Nucleus accumbens (tissue), 56 donors: ENCODE data around the gene CACNA2D3.

ENCODE experiments used
- DNase-seq, 56 donors: peaks; one replicate each; lab custom pipeline; 2025; lab: John Stamatoyannopoulos, UW

Gene CACNA2D3

DNA sequence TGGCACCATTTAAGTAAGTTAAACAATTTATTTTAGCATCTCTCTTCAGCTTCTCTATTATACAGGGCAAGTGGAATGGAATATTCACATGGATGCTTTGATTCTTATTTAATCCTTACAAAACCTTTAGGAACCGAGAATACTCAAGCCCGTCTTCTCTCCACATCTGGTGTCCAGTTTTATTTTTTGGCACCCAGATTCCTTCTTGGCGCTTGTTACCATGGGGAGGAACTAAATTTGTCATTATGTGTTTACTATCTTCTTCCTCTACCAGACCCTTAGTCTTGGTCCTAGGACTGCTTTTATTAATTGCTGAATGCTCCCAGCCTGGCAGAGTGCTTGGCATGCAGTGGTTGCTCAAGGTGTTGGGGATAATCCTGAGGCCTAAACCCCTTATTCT is 138.8 kb downstream of the CACNA2D3 start:
- no peak for DNase-seq

DNA sequence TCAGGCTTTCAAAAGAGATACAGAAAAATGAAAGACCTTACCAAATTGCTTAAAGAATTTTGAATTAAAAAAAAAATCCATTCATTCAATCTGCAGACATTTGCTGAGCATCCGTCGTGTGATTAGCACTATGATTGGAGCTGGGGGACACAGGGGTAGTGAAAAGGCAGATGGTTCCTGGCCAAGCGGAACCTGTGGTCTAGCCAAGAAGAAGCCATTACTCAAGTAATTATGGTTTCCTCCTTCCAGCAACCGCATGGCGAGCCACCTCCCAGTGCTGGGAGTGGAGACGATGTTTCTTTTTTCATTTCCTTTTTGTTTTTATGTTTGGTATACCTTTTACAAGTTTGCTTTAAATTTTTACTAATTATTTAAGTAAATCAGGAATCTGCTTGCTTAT is 140.2 kb downstream of the CACNA2D3 start:
- no peak for DNase-seq

DNA sequence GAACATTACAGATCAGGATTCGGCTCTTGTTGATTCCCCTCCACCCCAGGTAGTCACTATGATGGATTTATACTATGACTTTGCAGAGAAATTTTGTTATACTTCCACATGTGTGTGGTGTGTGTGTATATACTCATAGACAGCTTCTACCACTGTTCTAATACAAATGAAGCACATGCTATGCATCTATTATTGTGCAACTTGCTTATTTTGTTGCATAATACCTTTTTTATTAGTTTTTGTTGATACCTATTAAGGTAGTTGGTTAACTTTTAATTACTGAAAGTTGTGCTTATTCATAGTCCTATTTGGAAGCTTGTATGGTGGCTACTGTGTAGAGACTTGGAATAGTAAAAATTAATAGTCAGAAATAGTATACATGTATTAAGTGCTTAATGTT is 140.6 kb downstream of the CACNA2D3 start:
- DNase-seq, result no peak

DNA sequence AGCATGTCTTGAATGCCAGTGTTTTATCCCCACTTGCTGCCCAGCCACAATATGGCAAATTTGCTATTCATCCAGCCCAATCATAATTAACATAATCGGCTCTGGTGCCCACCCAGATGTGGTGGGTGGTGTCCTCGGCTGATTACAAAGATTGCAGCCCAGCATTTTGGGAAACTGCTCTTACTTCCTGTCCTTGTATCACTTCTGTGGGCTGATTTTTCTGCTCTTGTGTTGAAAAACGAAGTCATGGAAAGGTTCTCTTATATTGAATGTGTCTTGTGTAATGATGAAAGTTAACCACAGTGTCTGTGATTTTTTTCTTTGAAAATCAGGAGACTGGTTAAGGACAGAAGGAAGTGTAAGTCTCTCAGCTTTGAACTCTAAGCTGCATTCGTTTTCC is 141.7 kb downstream of the CACNA2D3 start:
- DNase-seq, result no peak

DNA sequence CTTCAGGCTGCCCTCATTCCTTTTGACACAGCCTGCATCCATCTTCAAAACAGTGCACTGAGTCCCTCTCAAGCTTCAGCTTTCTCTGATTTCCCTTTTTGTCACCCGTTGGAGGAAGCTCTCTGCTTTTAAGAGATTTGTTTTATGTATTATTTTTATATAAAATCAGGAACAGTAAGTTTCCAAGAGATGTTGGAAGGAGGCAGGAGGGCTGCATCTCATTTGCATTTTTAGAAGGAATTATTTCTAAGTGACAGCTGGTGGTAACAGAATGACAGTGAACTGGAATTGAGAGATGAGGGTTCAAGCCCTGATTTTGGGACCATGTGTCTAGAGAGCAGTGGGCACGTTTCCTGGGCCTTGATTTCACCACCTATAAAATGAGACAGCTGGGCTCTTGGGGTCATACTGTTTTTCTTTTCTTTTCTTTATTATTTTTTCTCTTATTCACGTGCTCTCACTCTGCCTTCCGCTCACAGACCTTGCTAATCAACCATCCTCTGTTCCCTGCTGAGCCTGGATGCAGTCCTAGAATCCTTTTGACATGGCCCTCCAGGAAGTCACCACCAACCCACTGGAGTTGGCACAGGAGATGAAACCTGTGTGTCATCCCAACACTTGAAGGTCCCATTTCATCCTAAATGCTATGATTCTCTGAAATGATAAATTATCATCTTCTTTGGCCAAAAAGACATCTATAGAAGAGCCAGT is 148.6 kb downstream of the CACNA2D3 start:
- DNase-seq, result peak in 2 of 56 donors; percentile 4 to 7

DNA sequence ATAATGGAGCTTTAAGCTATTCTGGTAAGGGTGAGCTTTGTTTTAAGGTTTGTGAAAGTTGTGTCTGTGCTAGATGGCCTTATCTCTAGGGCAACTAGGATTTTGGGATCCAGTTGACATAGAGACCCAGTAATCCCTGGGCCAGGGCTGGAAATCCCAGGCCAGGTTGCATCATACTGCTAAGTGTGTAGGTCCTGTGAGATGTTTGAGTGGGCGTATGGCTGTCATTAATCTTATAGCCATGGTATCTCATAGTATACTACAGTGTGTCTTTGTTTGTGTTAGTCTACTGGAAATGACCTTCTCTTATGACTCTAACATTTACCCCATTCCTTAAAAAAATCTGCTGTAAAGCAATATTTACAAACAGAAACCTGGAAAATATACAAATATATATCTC is 151.4 kb downstream of the CACNA2D3 start:
- no peak for DNase-seq

DNA sequence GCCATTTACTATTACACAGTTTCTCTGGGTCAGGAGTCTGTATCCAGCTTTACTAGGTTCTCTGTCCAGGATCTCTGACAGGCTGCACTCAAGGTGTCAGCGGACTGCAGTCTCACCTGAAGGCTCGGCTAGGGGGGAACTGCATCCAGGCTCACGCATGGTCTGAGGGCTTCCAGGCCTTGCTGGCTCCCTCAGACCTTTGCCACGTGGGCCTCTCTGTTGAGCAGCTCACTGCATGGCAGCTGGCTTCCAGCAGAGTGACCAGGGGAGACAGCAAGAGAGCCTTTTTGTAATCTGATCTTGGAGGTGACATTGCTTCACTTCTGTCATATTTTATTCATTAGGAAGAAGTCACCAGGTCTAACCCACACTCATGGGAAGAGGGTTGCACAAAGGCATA is 152.3 kb downstream of the CACNA2D3 start:
- no peak for DNase-seq

DNA sequence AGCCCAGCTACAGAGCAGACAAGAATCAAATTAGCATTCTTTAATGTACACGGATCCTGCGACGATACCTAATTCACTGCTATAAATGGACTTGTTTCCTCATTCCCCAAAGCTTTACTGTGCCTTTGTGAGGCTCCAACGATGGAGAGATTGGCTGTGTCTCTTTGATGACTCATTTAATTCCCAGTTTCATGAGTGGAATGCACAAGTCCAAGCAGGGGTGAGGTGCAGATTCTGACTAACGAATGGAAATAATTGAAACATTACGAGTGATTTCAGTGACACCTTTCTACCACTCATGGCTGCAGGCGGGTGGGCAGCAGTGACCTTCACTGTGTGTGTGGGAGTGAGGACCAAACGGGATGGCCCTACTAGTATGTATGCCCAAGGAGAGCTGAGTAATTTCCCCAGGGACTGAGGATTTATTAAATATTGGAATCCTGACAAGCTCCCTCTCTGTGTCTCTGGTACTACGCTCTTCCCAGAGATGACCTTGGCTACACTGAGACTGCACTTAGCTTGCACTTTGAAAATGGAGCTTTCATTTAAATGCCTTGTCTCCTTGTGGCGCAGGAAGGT is 156.7 kb downstream of the CACNA2D3 start:
- DNase-seq, result no peak

DNA sequence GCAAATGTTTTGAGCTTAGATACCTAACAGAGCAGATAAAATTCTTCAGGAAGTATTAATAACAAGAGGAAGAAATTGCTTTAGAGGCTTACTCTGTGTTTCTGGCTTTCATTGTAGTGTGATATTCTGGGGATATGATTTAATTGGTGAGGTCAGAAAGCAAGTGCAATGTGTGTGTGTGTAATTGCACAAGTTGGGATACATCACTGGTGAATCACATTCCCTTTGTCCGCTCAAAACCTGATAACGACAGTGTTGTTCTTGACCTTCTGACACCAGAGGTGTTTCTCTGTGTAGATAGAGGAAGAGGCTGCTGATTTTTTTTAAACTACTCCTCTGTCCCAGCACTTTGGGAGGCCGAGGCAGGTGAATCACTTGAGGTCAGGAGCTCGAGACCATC is 161.1 kb downstream of the CACNA2D3 start:
- DNase-seq, result no peak

DNA sequence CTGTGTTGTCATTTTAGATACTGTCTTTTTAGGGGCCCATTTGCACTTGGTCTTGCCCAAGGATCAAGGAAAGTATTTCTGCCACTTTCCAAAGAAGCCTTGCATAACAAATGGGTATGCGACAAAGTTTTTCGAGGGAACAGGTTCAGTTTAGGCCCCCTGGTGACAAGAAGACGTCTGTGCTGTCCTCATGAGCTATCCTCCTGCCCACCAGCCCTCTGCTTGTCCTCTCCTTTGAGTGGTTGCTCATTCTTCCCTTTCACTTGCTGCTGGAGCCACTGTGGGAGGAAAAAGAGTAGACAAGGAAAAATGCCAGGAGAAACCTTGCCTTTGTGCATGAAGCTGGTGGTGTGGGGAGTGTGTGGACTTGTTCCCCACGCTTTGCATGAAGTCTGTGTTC is 171.9 kb downstream of the CACNA2D3 start:
- DNase-seq, result no peak

DNA sequence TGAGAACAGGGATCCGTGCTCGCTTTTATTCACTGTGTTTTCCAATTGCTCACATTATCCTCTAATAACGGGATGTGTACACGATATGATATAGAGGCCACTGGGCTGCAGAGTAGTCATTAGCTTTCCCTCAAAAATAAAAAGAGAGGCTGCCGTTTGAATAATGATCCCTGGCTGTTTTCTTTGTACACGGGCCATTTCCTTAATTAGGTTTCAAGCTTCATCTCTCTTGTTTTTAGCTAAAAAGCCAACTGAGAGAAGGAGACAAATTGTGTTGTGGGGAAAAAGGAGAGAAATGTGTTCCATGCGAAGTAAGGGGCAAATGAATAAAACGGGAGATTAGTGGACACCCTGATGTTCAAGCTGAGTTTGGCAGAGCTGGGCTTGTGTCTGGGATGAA is 174.2 kb downstream of the CACNA2D3 start:
- DNase-seq, result no peak

DNA sequence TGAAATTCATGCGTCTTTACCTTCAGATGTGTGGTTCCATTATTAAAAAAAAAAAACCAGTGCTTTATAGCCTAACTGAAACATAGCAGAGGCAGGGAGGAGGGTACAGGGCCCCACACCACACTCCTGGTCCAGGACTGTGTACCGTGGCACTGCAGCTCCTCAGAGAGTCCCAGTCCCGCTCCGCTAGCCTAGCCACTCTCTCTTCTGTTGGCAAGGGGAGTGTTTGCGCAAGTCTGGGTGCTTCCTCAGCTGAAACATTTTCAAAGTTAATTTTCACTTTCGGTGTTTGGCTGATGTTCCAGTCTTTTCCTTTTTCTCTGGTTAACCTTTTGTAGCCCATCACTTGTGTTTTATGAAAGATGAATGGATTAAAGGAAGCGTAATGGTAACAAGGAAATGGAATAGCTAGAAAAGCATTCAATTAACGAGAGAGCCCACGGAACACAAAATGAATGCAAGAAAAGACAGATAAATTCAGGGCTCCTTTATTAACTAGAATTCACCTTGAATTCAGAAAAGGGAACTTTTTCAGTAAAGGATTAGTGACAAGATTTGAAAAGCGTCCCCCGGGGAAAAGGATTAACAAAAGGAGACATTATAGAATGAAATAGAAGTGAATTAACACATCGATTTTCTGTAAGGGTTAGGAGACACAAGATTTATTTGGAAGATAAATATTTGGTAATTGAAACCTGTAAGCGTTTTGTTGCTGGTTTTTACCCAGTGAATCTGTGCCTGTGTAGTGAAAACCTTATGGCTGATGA is 177.0 kb downstream of the CACNA2D3 start:
- peak in 7 of 56 donors; percentile 5 to 27 (median 18) for DNase-seq

DNA sequence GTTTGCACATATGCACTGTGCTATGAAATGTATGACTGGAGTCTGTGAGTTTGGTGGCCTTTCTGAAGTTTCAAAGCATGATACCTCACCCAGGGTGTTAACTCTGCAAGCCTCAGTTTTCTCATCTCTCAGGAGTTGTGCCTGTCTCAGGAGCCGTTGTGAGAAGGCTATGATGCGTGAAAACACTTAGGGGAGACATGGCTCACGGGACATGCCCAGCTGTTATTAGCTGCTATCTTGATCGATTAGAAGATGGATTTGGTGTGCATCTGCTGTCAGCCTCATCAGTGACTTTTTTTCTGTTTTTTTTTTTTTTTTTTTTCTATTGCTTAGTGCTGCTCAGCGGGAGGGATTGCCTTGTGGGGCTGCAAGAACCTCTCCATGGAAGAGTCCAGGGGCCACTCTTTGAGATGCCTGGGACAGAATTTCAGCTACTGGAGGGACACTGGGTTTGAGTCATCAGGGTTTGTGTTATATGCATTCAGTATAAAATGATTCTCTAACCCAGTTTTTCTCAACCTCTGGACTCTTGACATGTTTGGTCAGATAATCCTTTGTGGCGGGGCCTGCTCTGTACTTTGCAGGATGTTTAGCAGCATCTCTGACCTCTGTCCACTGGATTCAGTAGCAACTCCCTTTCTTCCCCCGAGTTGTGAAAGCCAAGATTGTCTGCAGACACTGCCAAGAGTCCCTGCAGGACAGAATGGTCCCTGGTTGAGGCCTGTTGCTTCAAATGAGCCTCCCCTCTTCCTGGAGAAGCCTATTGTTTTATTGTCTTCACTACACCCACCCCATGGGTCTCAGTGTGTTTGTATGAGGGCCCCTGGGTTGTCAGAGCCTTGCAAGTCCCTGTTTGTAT is 181.4 kb downstream of the CACNA2D3 start:
- DNase-seq, result no peak

DNA sequence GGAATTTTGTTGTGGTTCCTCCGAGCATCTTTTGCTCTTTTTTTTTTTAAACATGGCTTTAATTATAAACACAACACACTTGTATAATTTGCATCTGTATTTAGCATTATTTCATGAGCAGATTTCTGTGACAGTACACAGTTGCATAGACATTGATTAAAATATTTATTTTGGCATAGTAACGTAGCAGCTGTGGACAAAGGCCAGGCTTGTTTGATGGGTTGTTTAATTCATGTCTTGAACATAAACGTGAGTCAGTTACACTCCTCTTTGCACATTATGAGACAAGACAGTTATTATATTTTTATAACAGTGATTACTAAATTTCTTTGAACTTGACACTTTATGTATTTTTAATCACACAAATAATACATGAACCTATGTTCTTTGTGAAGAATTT is 182.5 kb downstream of the CACNA2D3 start:
- no peak for DNase-seq

DNA sequence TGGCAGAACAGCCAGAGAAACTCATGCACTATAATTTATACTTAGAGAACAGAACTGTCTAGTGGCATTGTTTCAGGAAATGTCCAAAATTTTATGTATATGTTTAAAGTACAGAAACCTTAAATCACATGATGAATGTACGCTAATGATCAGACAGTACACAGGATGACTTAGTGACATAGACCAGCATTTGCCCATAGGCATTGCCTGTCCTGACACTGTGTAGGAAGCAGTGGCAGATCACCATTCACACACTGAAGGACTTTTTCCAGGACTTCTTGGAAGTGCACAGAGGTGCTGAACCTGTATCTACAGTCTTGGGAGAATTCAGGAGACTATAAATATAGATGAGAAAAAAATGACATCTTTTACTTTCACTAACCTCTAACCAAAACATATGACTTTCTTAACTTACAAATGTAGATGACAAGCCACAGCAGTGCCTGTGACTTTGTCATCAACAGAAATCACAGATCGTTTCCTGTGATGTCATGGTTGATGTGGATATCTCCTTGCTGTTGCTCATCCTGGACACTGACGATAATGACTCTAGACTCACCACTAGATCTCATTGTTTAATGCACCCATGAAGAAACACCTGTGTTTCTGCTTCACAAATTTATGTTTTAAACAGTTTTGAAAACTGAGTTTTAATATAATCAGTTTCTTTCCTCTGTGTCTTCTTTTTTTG is 183.2 kb downstream of the CACNA2D3 start:
- no peak for DNase-seq

DNA sequence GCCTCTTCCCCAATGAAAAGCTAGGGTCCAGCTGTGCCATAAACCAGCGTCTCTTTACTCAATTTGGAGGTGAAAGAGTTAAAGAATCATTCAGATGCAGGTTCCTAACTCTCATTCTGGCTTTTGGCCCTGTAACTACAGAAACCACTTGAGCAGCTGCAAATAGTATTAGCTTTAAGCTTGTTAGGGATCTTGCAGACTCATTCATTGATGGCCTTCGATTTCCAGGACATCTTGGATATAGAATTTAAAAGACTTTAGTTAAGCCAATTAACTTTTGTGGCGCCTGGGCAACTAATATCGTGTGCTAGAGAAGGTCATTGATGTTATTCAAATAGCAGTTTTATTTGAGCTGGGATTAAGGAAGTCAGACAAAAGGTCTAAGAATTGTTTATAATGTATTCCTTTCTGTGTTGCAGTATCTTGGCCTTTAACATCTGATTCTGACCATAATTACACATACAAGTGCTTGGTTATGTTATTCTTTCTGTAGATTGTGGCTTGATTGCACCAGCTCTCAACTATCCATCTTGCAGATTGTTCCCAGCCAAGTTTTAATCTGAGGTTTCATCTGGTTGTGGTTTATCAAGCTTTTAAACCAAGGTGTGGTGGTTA is 185.3 kb downstream of the CACNA2D3 start:
- no peak for DNase-seq

DNA sequence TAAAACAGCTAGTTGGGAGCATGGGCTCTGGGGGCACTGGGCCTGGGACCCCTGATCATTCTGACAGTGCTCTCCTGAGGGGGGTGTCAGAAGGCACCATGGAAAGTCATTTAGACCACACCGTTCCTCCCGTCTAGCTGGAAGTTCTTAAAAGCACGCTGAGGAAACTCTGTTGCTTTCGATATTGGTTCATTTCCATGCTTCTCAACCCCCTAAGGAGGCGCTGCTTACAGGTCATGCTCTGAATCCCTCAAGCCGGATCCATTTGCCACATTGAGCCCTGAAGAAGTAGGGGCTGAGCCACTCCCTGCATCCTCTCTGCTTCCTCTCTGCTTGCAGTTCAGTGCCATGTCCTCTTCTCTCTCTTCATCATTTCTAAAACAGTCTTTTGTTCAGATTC is 187.2 kb downstream of the CACNA2D3 start:
- no peak for DNase-seq

DNA sequence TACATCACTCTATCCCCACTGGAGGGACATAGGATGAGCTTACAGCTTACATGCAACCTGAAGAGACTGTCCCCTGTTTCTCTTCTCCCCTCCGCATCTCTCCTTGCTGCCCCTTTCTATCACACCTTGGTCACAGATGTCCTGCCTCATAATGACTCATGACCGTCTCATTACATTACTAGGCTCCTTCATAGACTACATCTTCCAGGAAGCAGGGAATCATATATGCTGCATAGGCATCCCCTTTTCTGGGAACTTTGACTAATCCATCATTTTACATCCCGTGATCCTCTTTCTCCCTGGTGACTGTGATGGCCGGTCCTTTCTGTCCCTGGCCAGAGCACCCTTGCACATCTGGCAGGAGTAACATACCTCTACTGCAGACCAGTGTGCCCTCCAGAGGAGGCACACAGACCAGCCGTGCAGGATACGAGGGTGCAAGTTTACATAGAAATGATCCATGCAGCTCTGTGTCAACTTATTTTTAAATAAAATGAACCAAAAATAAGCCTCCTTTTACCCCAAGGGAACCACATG is 188.9 kb downstream of the CACNA2D3 start:
- DNase-seq, result no peak

DNA sequence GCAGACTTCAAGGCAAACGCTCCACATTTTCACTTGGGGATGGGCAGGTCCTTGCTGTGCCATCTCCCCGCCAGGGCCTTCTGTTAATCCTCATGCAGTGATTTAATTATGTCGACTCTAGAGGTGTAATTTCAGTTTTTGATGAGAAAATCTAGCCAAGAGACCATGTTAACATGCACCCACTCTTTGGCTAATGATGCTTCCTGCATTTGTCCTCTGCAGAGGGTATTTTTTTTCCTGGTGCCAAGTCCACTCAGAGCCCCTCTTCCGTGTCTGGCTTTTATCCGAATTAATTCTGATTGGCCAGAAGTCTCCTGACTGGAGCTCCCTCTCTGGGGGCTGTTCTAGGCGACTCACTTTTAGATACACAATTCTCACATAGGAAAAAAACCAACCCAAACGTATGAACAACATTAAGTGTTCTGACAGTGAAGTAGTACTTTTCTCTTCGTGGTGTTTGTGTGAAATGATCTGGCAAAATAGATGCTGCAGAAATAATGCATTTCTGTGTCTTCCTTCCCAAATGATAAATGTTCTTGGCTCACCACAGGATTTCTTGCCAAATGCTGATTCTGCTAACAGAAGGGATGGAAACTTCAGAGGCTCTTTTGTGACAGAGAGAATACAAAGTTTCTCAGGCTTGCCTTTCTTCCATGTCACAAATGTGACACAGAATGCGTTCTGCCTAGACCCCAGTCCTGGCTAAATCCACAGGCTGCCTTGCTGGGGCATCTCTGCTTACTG is 190.0 kb downstream of the CACNA2D3 start:
- DNase-seq, result no peak
